ENCODE data around the gene ME3. TPM values are rescaled to one million over a fixed set of nuclear protein-coding genes. Genes with fewer than 3 reads are reported as not detected.
"Not testable (repeated sequence)": the region's sequence is repeated elsewhere in the genome, so short reads cannot be mapped to it uniquely, and the experiment has no call there.

ME3 gene
- total RNA-seq, 1 experiment from 2014 or later = 22.1 TPM

DNA sequence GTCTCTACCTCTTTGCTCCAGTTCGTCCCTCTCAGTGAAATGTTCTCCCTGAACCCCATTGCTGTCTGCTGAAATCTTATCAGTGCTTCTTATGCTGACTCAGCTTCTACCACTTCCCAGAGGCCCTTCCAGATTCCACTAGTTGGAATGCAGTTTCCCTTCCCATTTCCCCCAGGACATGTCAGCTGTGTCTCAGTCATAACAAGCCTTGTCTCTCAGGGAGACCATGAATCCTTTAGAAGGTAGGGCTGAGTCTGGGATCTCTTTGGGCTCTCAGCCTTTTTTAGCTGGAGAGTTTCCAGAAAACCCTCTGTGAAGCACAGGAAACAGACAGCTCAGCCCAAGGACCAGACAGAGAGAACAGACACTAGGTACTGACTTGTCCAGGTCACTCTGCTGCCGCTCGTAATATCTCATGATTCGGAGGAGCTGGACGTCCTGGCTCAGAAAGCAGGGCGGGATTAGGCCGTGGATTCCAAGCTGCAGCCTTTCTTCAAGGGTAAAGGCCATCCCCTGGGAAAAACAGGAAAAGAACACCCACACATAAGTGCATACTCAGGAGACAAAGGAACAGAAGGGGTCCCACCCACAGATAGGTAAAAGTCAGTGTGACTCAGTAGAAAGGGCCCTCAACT lies 113.0 kb downstream of the ME3 start:
- peak; percentile 97 for DNase-seq (ENCODE audit: low read depth)

DNA sequence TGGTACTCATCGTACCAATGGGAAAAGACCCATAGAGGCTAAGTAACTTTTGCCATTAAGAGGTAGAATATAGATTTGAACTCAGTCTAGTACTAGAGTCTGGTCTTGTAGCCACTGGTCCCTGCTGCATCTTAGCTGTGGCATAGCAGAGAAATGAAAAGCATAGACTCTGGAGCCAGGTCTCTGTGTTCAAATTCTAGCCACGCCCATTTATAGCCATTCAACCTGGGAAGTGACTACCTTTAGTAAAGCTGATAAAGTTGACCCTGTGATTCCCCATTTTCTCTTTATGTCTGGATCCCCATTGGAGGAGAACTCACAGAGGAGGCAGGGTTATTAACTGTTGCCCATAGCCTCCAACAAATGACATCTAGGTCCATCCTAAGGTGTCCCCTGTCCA lies 113.6 kb downstream of the ME3 start:
- DNase-seq (ENCODE audit: low read depth) = no peak

DNA sequence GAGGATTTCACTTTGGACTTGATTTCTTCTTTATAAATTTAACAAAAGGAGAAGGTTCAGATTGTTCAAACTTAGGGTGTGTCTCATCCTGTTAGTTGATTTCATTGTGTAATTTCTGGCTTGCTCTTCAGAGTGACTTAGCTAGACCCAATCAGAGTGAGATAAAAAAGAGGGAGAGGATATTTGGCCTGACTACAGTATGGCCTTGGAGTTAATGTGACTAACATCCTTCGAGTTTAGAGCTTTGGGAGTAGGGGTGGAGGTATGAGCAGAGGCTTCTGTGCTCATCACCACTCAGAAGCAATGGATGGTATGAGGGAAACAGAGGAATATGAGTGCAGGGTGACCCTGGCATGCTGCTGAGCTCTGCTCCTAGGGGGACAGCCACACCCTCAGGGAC lies 114.2 kb downstream of the ME3 start:
- no peak for DNase-seq (ENCODE audit: low read depth)

DNA sequence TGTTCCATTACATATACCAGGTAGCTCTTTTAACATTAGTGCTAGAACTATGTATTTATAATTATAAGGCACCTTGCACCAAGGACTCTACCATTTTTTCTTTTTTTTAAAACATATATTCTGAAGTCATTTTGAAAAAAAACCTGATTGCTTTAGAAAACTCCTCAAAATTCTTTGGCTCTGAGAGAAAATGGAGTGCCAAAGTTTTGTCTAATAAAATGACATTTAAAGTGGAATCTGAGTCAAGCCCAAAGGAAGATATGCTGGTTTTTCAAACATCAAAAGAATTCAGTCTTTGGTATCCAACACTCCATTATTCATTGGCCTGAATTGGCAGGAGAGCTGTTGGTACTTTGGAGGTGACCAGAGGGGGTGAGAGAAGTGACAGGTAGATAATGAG lies 116.5 kb downstream of the ME3 start:
- DNase-seq (ENCODE audit: low read depth) = no peak

DNA sequence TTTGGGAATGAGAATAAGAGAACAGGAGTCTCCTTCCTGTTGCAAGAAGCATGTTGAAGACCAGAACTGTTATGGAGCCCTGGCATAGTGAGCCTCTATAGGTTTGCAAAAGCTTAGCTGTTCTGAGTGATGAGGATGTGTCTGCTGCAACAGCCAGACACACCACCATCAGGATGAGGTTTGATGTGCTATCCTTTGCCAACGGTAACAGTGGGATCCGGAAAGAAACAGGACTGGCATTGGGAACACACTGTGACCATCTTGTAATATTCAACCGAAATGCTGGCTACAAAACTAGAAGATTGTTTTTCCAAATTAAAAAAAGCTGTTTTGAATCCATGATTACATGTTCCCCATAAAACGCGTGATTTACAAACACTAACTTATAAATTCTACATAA lies 117.0 kb downstream of the ME3 start:
- DNase-seq (ENCODE audit: low read depth) = no peak

DNA sequence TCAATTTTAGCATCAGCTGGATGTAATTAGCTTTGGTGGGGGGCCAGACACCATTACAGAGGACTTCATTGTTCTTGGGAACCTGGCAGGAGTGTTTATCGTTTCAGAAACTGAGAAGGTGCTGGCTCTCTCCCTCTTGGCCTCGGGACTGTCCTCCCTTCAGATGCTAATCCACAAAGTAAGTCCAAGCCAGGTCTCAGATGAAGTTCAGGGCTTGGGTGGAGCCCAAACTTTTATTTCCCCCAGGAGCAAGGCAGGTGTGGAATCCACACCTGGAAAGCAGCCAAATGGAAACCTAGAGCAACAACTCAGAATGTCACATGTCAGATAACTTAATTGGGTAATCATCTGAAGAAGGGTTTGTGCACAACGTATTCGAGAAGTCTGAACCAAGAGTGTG lies 119.2 kb downstream of the ME3 start:
- DNase-seq (ENCODE audit: low read depth) = no peak

DNA sequence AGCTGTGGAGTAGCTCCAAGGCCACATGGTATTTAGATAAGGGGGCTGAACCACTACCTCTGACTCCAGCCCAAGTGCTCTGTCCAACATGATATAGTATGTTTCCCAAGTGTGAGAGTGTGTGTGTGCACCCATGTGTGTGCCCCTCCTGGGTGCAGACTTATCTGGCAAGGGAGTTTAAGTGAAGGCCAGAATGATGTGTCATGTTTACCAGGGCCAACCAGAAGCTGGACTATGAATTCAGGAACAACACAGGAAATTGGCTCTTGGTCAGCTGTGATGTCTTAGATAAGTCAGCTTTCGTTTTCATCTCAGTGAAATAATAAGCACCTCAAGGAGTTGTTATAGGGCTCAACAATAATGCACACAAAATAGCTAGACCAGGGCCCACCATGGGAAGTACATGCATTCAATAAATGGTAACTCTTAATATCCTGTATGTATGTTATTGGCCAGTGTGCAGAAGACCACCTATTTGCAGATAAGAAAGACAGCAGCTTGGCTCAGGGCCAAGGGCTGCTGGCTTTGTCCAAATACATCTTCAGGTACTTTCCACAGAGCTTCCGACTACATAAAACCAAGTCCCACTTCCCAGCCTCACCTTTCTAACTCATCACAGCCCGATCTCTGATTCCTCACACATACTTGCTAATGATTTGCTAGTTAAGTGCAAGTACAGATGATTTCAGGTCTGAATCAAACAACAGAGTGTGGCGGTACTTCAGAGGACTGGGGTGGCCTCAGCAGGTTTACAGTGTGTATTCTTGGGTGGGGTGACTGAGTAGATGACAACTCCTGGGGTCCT lies 120.9 kb downstream of the ME3 start:
- peak; percentile 85 for DNase-seq (ENCODE audit: low read depth)

DNA sequence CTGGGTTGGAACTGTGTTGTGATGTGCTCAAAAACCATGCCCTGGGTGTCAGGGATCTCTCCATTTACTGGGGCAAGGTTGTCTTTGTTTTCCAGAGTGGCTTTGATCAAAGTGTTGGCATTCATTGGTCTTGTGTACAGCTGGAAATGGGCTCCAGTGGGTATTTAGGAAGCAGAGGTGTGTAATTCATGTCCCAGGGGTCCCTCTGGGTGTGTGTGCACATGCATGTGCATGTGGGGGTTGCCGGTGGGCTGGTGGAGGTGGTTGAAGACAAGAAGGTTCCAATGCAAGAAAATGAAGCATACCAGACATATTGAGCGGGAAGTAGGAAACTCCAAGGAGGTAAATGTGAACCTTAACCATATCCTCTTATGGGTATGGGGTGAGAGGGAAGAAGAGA lies 121.7 kb downstream of the ME3 start:
- DNase-seq (ENCODE audit: low read depth) = no peak

DNA sequence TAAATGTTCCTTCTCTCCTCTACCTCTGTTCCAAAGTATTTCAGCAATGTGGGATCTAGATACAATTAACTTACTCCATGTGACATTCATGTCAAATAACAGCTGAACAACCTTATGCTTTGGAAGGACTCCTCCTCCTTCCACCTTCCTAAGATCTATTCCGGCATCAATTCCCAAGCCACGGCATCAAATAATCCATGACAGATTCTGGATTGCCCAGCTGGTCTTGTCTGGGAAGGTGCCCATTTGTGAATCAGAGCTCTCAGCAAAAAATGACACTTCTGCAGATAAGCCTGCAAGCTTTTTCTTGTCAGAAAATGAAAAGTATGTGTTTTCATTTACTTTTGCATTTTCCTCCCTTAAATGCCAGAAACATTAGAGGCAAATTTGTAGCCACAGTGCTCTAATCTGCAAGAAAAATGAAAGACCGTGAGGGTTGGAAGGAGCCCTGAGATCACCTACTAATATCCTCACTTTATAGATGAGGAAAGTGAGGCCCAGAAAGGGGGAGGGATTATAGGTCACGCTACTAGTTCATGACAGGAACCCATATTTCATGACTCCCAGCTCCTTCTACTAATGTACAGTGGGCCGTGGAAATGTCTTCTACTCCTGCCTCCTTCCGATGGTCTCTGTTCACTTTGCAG lies 124.0 kb downstream of the ME3 start:
- DNase-seq (ENCODE audit: low read depth) = peak; percentile 61

DNA sequence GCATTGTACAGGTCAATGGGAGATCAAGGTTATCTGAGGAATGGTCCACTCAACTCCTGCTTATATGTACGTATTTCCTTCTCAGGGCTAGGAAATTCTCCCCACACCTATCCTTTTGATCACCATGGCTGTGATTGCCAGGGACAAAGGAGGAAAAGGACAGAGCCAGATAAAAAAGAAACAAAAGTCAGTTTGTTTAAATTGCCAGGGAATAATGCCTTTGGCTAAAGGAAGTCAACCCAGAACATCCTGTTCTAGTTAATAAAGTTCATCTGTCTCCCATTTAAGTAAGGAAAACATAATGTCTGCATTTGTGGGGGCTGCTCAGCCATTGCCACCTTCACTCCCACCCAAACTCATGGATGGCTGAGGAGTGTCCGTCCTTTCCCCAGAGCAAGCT lies 124.7 kb downstream of the ME3 start:
- no peak for DNase-seq (ENCODE audit: low read depth)

DNA sequence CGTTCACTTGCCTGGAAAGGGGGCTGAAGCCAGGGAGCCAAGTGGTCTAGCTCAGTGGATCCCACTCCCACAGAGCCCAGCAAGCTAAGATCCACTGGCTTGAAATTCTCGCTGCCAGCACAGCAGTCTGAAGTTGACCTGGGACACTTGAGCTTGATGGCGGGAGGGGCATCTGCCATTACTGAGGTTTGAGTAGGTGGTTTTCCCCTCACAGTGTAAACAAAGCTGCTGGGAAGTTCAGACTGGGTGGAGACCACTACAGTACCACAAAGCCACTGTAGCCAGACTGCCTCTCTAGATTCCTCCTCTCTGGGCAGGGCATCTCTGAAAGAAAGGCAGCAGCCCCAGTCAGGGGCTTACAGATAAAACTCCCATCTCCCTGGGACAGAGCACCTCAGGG lies 131.1 kb downstream of the ME3 start:
- DNase-seq (ENCODE audit: low read depth) = not testable (repeated sequence)

DNA sequence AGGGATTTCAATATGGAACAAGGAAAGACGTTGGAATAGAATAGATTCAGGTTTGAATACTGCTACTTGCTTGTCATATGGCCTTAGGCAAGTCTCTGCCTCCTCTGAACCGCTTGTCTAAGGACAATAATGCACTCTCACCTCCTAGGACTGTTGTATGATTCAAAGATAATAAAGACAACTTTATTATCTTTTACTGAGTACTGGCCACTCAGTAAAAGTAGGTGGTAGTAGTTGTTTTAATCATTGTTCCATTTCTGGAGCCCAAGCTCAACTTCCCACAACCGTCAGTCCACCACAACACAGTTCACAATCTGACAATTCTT lies 134.2 kb downstream of the ME3 start:
- DNase-seq (ENCODE audit: low read depth) = no peak

DNA sequence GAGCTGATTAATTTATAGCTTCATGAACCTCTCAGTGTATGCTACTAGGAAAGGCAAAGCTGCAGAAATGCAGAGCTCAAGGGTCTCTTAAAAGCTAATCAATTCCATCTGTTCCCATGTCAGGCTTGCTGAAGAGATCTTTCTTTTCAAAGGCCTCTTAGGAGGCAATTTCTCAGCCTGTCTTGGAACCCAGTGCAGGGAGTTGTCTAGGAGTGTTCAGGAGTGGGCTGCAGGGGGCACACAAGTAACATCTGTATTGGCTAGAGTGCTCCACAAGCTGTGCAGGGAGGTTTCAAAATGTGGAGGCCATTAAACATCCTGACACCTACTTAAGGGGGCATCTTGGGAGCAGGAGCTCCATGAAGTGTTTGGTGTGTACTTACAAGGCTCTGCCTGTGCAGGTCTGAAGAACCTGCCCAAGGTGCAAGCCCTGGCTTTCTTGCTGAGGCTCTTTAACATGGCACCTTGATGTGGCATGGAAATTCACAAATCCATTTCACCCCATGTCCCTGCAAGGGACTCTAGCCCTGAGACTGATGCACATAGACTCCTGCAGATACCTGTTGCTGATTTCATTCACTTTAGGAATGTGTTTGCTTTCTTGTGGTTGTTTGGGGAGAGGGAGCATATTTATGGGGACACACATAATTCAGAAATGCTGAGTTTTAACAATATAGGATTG lies 134.7 kb downstream of the ME3 start:
- DNase-seq (ENCODE audit: low read depth) = peak; percentile 27

DNA sequence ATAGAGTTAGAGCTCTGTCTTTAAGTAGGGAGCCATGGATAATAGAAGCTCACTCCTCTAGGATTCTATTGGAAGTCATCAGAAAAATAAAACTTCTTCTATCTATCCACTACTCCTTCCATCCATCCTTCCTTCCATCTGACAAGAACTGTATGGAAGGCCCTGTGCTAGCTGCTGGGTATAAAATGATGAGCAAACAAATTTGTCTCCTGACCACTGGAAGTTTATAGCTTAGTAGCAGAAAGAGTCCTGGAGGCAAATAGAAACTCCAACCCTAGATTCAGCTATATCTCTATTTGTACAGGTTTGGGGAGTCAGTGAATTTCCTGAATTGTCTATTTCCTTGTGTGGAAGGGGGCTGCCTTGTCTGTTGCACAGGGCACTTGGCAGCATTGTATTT lies 136.6 kb downstream of the ME3 start:
- DNase-seq (ENCODE audit: low read depth) = no peak

DNA sequence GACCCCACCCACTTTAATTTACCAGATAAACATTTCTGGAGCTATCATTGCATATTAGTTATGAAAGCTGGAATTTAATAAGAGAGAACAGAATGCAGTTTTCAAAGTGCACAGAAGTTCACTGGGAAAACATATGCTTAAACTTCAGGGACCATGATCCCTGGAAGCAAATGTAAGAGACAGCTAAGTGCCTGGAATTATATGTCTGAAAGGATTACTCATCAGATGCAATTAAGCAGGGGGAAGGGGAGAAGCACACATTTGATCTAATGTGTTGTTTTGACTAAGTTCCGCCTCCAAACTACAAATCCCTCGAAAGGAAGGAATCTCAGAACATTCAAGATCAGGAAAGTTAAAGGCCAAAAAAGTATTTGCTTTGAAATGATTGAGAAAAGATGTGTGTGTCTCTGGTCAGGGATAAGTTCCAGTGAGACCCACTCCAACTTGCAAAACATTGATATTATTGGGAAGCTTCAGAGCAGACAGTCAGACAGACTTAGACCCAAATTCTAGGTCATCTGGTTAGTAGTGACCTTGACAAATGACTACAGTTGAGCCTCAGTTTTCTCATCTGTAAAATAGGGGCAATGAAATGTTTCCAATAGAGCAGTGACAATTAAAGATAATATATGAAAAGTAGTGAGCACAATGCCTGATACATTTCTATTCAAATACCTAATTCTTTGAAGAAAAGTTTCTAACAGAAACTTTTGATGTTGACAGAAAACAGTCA lies 147.6 kb downstream of the ME3 start:
- peak; percentile 90 for DNase-seq (ENCODE audit: low read depth)

DNA sequence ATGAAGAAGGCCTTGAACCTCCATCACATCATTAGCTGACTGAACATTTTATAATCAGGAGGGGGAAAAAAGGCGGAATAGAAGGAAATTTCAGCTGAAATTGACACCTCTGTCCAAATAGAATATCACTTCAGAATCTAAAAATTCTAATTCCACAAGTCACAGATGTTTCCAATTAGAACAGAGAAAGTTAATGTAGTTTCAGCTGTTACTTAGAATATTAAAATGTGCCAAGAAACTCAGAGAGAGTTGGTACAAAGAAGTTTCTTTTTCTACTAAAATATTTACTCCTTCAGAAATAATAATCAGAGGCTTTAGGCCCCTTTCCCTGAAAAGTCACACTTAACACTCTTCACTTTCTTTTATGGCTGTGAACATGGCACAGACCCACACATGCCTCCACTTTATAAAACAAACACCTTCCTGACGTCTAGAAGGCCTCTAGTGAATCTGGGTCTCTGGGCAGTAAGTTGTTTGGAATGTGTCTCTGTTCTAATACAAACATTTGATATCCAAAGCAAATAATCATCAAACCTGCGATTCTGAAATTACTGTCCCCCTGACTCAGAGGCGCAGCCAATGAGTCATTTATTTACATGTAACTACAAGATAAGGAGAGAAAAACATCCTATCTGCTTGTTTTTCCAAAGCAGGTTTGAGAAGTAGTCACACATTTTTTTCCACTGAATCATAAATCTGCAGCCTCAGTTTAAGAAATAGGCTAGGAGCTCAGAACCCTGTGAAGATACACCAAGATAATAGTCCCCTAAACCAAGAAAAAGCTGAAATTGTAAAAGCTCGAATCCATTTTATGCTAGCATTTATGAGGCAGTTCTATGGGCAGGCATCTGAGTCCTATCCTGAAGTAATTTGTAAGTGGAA lies 148.4 kb downstream of the ME3 start:
- peak; percentile 96 for DNase-seq (ENCODE audit: low read depth)

DNA sequence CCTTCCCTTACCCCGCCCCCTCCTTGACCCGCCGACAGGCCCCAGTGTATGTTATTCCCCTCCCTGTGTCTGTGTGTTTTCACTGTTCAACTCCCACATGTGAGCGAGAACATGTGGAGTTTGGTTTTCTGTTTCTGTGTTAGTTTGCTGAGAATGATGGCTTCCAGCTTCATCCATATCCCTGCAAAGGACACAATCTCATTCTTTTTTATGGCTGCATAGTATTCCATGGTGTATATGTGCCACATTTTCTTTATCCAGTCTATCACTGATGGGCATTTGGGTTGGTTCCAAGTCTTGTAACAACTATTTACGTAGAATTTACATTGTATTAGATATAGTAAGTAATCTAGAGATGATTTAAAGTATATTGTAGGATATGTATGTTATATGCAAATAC lies 149.9 kb downstream of the ME3 start:
- not testable (repeated sequence) for DNase-seq (ENCODE audit: low read depth)

DNA sequence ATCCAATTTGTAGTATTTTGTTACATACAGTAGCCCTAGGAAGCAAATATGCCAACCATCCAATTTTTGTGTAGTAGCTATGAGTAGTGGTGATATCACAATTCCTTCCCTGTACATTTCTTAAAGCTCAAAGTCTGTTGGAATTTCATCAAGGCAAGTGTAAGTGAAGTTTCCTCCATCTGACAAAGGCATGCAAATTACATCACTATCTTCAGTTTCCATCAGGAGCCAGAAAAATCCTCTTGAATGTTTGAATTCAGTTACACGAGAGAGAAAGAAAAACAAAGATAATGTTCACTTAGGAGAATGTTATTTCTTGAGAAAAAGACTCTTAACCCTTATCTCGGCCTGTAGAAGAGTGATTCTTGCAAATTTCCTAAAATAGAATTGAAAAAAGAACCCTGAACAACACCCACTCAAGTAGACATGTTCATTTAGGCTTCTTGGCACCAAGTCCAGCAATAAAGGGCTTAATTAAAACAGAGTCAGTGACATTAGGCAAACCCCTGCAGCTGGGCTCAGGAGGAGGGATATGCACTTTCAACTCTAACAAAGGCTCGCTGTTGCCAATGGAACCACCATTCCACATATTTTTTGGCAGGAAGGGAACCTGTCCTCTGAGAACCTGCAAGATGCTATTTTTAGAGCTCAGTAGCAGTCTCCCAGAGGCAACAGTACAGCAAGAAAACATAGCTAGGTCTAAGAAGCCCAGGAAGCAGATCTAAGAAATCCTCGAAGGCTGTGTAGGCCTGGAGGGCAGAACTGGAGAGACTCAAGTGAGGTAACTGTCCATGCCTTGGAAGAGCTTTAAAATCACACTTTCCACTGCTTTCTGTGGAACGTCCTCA lies 153.1 kb downstream of the ME3 start:
- peak; percentile 44 for DNase-seq (ENCODE audit: low read depth)

DNA sequence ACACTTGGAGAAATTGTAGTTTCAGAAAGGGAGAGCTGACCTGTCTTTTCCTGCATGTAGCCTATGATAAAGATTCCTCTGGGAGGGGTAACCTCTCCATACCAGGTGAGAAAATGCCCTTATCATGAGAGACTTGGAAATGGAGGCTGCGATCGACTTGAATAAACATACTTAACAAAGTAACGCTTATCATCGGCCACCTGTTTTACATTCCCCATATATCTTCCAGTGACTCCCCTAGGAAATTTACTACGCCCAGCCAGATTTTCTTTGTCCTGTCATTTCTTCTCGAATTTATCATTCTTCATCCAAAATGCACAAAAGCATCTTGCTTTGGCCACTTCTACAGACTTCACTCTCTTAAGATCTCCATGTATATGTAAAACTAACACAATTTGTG lies 154.2 kb downstream of the ME3 start:
- no peak for DNase-seq (ENCODE audit: low read depth)

DNA sequence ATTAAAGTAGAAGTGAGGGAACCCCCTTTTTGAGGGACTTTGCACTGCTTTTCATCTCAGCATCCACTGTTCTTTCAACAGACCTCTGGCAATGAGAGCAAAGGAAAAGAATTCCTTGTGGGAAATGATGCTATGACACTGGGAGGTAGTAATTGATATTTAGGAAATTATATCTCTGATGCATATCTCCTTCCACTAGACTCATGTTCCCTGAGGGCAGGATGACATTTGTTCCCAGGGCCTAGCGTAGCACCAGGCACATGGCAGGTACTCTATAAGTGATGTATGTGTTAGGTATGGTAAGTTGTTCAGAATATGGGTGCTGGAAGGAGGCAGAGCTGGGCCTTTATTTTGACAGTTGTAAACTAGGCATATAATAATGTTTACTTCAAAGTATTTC lies 154.9 kb downstream of the ME3 start:
- DNase-seq (ENCODE audit: low read depth) = no peak

Data from LHCN-M2 (cell line).